ENCODE results near the gene PMEPA1. TPM values are rescaled to one million over a fixed set of nuclear protein-coding genes. Genes with fewer than 3 reads are reported as not detected.

Gene PMEPA1
- total RNA-seq, 1 donor from 2014 or later = 39.9 TPM

DNA sequence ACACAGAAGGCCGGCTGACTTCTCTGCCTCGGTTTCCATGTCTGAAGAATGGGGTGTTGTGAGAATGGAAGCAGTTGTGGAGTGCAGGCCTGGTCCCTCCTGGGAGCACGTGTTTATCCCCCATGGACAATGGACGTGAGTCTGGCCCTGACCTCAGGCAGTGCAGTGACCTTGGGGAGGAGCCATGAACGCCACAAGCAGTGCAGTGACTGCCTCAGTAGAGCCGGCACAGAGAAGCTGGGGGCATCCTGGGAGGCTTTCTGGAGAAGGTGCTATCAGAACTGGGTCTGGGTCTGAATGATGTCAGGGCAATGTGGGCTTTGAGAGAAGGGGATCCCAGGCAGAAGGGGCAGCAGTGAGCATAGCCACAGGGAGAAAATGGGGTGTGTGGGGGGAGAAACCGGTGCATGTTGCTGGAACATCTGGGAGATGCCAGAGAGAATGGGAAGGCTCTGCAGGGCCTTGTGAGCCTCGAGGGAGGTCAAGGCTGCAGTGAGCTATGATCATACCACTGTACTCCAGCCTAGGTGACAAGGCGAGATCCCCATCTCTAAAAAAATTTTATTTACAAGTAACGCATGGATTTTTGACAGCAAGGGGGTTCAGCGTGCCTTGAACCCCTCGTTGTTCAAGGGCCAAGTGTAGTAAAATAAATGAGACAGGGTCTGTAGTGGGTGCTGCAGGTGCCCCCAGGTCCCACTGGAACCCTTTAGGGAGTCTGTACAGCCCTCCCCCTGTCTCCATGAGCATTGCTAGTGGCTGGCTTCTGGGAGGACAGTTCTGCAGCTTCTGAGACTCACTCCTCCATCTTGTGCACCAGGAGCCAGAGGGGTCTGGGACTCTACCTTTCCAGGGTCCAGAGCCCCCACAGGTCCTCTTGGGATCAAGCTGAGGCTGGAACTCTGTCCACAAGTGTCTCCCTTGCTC lies 62.5 kb downstream of the PMEPA1 start:
- DNase-seq (ENCODE audit: low spot score in 2 of 2, unreplicated experiment in 2 of 2) = no peak
- Mint-ChIP-seq H3K9me3 (peaks cover 27% of the 10 kb centered on the region), H3K27me3 (ENCODE audit: low read depth) (peaks cover 1% of the 10 kb centered on the region), H3K36me3 (peaks cover 25% of the 10 kb centered on the region), H3K27ac (no peak overlapping the region), H3K4me3 (no peak overlapping the region), H3K4me1 (no peaks in the 10 kb centered on the region)
- TF ChIP-seq, protein P1, sequence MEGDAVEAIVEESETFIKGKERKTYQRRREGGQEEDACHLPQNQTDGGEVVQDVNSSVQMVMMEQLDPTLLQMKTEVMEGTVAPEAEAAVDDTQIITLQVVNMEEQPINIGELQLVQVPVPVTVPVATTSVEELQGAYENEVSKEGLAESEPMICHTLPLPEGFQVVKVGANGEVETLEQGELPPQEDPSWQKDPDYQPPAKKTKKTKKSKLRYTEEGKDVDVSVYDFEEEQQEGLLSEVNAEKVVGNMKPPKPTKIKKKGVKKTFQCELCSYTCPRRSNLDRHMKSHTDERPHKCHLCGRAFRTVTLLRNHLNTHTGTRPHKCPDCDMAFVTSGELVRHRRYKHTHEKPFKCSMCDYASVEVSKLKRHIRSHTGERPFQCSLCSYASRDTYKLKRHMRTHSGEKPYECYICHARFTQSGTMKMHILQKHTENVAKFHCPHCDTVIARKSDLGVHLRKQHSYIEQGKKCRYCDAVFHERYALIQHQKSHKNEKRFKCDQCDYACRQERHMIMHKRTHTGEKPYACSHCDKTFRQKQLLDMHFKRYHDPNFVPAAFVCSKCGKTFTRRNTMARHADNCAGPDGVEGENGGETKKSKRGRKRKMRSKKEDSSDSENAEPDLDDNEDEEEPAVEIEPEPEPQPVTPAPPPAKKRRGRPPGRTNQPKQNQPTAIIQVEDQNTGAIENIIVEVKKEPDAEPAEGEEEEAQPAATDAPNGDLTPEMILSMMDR (IDR thresholded peaks at IDR 0.05; ENCODE audit: unreplicated experiment) = no peak

DNA sequence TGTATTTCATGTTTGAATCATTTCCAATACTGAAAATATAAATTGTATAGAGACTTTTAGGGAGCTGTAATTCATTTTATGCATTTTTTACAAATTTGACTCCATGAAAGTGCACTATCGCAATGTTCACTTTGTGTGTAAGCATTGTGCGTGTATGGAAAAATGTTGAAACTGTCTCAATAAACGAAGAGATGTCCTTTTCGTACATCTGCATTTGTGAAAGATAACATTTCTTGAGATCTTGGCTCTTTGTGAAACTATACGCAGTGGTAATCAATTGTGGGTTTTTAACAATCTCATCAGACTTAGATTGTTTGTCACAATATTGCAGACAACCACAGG lies 70.9 kb downstream of the PMEPA1 start:
- Mint-ChIP-seq H3K4me3 (no peak overlapping the region), H3K9me3 (peaks cover 47% of the 10 kb centered on the region), H3K36me3 (peaks cover 3% of the 10 kb centered on the region), H3K27me3 (ENCODE audit: low read depth) (peaks cover 44% of the 10 kb centered on the region), H3K4me1 (no peaks in the 10 kb centered on the region), H3K27ac (no peak overlapping the region)
- DNase-seq (ENCODE audit: low spot score in 2 of 2, unreplicated experiment in 2 of 2) = no peak
- TF ChIP-seq, protein P1 (IDR thresholded peaks at IDR 0.05; ENCODE audit: unreplicated experiment) = no peak

DNA sequence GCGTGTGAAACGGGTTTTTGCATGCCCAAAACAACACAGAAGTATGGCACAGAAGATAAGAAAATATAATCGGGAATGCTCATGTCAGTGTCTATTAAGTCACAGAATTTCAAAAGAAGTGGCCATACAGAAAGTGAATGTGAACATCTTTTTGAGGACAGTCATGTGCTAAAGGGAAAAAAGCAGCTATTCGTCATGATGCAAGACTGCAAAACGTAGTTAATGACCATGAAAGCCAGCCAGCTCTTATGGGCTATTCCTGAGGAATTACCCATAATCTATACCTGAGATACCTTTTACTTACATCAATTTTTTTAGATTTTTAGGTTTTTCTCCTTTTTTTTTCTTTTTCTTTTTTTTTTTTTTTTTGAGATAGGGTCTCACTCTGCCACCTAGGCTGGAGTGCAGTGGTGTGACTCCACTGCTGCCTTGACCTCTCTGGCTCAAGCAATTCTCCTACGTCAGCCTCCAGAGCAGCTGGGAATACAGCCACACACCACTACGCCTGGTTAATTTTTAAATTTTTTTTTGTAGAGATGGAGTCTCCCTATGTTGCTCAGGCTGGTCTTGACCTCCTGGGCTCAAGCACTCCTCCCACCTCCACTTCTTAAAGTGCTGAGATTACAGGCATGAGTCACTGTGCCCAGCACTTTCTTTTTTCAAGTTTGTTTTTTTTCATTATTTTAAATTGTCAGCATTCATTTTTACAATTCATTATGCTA lies 71.5 kb downstream of the PMEPA1 start:
- Mint-ChIP-seq H3K27me3 (ENCODE audit: low read depth) (peaks cover 45% of the 10 kb centered on the region), H3K36me3 (peaks cover 3% of the 10 kb centered on the region), H3K27ac (no peak overlapping the region), H3K4me1 (no peaks in the 10 kb centered on the region), H3K4me3 (no peak overlapping the region), H3K9me3 (peaks cover 45% of the 10 kb centered on the region)
- TF ChIP-seq, protein P1 (IDR thresholded peaks at IDR 0.05; ENCODE audit: unreplicated experiment) = no peak
- DNase-seq (ENCODE audit: low spot score in 2 of 2, unreplicated experiment in 2 of 2) = no peak

DNA sequence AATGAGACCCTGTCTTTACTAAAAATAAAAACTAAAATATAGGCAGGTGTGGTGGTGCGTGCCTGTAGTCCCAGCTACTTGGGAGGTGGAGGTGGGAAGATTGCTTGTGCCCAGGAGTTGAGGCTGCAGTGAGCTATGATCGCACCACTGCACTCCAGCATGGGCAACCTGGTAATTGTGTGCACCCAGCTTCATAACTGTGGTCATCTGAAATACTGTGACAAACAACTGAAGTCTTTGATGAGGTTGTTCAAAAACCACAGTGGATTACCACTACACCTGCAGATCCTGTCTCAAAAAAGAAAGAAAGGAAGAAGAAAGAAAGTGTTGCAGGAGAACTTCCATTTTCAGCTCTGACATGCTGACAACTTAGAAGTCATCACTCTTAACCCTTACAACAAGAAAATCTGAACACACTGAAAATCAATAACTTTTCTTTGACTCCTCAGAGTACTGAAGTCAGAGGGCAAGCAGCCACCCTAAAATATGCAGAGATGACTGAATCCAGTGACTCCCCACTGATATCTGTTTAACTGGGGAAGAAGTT lies 75.8 kb downstream of the PMEPA1 start:
- no peaks in the 10 kb centered on the region for H3K4me1 Mint-ChIP-seq
- peaks cover 56% of the 10 kb centered on the region for H3K27me3 Mint-ChIP-seq (ENCODE audit: low read depth)
- no peak overlapping the region for H3K27ac Mint-ChIP-seq

DNA sequence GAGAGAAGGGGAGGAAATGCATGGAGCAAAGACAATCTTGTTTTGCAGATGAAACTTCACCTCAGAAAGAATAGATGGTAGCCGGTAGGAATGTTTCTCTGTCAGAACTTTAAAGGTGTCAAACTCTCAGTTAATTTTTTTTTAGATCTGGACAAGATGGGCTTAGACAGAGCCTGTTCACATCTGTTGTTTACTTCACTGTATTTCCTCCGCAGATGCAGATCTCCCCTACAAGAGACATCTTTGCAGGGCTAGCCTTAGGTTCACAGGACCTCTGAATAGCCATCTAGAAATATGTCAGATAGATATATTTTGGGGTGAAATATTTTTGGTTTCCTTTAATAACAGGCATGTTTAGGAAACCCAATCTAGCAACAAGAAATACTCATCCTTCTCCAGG lies 77.5 kb downstream of the PMEPA1 start:
- TF ChIP-seq, protein P1 (IDR thresholded peaks at IDR 0.05; ENCODE audit: unreplicated experiment) = no peak

More for the DNA sequence above, 75.8 kb downstream of the PMEPA1 start:
- DNase-seq (ENCODE audit: low spot score in 2 of 2, unreplicated experiment in 2 of 2) = no peak
- TF ChIP-seq, protein P1 (IDR thresholded peaks at IDR 0.05; ENCODE audit: unreplicated experiment) = no peak
- peaks cover 32% of the 10 kb centered on the region for H3K9me3 Mint-ChIP-seq
- peaks cover 3% of the 10 kb centered on the region for H3K36me3 Mint-ChIP-seq
- H3K4me3 Mint-ChIP-seq = no peak overlapping the region

More for the DNA sequence above, 77.5 kb downstream of the PMEPA1 start:
- H3K4me3 Mint-ChIP-seq = no peak overlapping the region
- peaks cover 3% of the 10 kb centered on the region for H3K36me3 Mint-ChIP-seq
- H3K27me3 Mint-ChIP-seq (ENCODE audit: low read depth) = peaks cover 51% of the 10 kb centered on the region
- H3K9me3 Mint-ChIP-seq = peaks cover 26% of the 10 kb centered on the region
- H3K4me1 Mint-ChIP-seq = peaks cover 2% of the 10 kb centered on the region
- no peak for DNase-seq (ENCODE audit: low spot score in 2 of 2, unreplicated experiment in 2 of 2)
- H3K27ac Mint-ChIP-seq = no peak overlapping the region
